ENCODE results near the gene CDR2L. TPM values are rescaled to one million over a fixed set of nuclear protein-coding genes. Genes with fewer than 3 reads are reported as not detected.
"Not testable (repeated sequence)": the region's sequence is repeated elsewhere in the genome, so short reads cannot be mapped to it uniquely, and the experiment has no call there.

Gene CDR2L
- total and polyA plus RNA-seq, 9 donors = 3.4 to 12.2 (median 8.8) TPM

DNA sequence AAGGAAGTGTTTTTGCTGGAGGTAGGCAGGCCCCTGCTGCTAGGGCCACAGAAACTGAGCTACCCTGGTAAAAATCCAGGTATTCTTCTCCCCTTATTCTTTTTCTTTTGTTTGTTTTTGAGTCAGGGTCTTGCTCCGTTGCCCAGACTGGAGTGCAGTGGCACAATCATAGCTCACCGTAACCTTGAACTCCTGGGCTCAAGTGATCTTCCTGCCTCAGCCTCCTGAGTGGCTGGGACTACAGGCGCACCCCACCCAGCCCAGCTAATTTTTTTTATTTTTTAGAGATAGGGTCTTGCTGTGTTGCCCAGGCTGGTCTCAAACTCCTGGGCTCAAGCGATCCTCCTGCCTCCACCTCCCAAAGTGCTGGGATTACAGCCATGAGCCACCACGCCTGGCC lies 17.9 kb upstream of the CDR2L start:
- DNase-seq; H3K4me3 ChIP-seq (ENCODE audit: low read length); H3K36me3 ChIP-seq (ENCODE audit: control insufficient read depth, insufficient read depth, low read length); H3K27ac ChIP-seq (ENCODE audit: low read length); H3K9me3 ChIP-seq (replicated peaks; ENCODE audit: control insufficient read depth, low read depth, low read length): not testable (repeated sequence)
- WGBS (ENCODE audit: insufficient coverage) = no CpG with 5 or more reads among the region's 5 CpGs
- peaks cover 34% of the 10 kb centered on the region for H3K27me3 ChIP-seq (ENCODE audit: control insufficient read depth, insufficient read depth, low read length)
- H3K4me1 ChIP-seq (ENCODE audit: control insufficient read depth, insufficient read depth, low read length) = peaks cover 14% of the 10 kb centered on the region

DNA sequence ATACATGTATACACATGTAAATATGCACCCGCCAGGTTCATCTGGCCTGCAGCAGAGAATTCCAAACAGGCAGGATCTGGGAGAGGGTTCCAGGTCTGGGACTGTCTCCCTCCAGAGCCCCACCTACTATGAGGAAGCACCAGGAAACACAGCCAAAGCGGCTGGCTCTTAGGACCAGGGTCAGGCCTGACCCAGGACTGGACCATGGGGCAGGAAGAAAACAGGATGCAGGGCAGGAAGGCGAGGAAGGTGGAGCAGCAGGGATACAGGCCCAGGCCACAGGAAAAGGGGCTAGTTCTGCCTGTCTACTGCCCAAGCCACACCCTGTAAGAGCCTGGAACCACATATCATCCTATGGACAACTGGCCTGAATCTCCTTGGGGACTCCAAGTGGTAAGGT lies 17.0 kb upstream of the CDR2L start:
- DNase-seq = no peak
- Histone ChIP-seq H3K4me1 (ENCODE audit: control insufficient read depth, insufficient read depth, low read length) (peaks cover 14% of the 10 kb centered on the region), H3K4me3 (ENCODE audit: low read length) (no peak overlapping the region), H3K9me3 (replicated peaks; ENCODE audit: control insufficient read depth, low read depth, low read length) (no peaks in the 10 kb centered on the region), H3K27ac (ENCODE audit: low read length) (no peak overlapping the region), H3K27me3 (ENCODE audit: control insufficient read depth, insufficient read depth, low read length) (peaks cover 42% of the 10 kb centered on the region), H3K36me3 (ENCODE audit: control insufficient read depth, insufficient read depth, low read length) (no peaks in the 10 kb centered on the region)
- WGBS (ENCODE audit: insufficient coverage) = 100% methylated on average over 2 of the region's 3 CpGs

DNA sequence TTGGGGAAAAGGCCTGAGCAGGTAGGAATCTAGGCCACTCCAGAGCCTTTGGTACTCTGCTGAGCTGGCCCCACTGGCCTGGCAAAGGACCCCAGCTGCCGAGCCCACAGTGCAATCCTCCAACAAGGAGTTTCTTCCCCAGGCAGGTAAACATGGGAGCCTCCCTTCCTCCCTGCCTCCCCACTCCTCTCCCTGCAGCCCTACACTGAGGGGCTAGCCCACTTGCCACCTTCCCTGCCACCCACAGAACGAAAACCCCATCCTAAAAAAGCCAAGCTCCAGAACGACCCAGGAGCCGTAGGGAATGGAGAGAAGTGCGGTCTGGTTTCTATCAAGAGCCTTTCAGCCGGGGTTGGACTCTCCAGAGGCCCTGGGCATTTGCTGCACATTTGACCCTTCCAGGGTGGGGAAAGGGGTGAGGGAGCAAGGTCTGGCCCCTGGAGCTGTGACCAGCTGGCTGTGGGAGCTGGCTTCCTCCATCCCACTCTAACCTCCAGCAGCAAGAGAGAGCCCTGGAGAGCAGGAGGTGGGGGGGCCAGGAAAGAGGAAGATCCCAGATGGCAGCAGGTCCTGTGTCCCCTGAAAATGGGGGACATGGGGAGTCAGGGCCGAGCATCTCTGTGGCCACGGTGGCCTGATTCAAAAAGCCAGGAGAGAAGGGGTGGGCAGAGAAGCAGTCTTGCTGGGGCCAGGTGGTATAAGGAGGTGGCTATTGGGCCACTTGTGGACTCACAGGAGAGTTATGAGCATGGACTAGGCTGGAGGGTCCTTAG lies 16.2 kb upstream of the CDR2L start:
- H3K27me3 ChIP-seq (ENCODE audit: control insufficient read depth, insufficient read depth, low read length) = peaks cover 45% of the 10 kb centered on the region
- no peaks in the 10 kb centered on the region for H3K9me3 ChIP-seq (replicated peaks; ENCODE audit: control insufficient read depth, low read depth, low read length)
- no peaks in the 10 kb centered on the region for H3K36me3 ChIP-seq (ENCODE audit: control insufficient read depth, insufficient read depth, low read length)
- WGBS (ENCODE audit: insufficient coverage) = 71% methylated on average over 3 of the region's 8 CpGs
- peaks cover 14% of the 10 kb centered on the region for H3K4me1 ChIP-seq (ENCODE audit: control insufficient read depth, insufficient read depth, low read length)
- peak overlapping the region; percentile 45 for H3K4me3 ChIP-seq (ENCODE audit: low read length)
- H3K27ac ChIP-seq (ENCODE audit: low read length) = no peak overlapping the region
- no peak for DNase-seq

DNA sequence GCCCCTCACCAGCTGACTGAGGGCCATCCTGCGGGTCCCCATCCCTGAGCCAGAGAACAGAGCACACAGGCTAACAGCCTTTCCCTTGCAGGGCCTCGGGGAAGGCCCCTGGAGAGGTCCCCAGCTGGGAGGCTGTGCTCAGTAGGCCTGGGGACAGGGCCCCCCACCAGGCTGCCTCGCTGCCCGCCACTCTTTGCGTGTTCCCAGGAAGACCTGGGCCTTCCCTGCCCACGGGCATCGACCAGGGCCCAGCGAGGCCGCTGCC lies 15.7 kb upstream of the CDR2L start:
- peak overlapping the region; percentile 1 for H3K27ac ChIP-seq (ENCODE audit: low read length)
- H3K4me3 ChIP-seq (ENCODE audit: low read length) = peak overlapping the region; percentile 45
- WGBS (ENCODE audit: insufficient coverage) = 12% methylated on average over 9 of the region's 9 CpGs
- no peak for DNase-seq
- no peaks in the 10 kb centered on the region for H3K36me3 ChIP-seq (ENCODE audit: control insufficient read depth, insufficient read depth, low read length)
- no peaks in the 10 kb centered on the region for H3K9me3 ChIP-seq (replicated peaks; ENCODE audit: control insufficient read depth, low read depth, low read length)
- H3K4me1 ChIP-seq (ENCODE audit: control insufficient read depth, insufficient read depth, low read length) = peaks cover 14% of the 10 kb centered on the region
- H3K27me3 ChIP-seq (ENCODE audit: control insufficient read depth, insufficient read depth, low read length) = peaks cover 45% of the 10 kb centered on the region

DNA sequence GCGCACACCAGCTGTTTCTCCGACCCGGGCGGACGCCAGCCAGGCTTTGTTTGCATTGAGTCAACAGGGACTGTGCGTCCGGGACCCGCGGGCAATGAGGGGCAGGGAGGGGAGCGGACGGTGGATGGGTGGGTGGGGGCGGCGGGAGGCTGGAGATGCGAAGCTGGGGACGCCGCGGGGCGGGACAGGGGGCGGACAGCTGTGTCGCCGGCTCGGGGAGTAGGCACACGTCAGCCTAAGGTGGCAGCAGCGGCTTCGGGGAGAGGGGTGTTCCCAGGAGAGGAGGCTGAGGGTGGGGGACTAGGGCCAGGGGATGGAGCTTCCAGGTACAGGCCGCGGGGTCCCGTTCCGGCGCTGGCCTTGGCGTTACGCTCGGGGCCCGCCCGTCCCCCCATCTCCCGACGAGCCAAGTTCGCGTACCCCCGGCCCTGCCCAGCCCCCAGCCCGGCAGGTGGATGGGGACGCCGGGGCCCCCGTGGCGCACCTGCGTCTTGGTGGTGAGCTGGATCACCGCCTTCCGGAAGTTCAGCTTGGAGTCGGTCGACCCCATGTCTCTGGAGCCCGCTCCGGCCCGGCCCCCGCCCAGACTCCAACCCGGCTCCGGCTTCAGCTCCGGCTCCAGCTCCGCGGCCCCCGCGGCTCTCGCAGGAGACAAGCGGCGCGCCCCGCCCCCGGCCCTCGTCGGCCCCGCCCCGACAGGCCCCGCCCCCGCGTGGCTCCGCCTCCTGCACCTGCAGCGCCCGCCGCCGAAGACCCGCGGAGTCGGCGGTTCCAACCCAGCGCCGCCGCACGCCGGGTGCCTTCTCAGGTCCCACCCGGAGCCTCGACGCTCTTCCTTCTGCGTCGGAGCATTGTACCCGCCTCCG lies 15.1 kb upstream of the CDR2L start, which contains the start of gene HID1:
Gene HID1, minus strand, starts transcription at position 653 of the 866 bp plus-strand sequence. Its CDS starts 103 bp downstream, at position 550.
- Histone ChIP-seq H3K36me3 (ENCODE audit: control insufficient read depth, insufficient read depth, low read length) (no peaks in the 10 kb centered on the region), H3K9me3 (replicated peaks; ENCODE audit: control insufficient read depth, low read depth, low read length) (no peaks in the 10 kb centered on the region), H3K4me3 (ENCODE audit: low read length) (peak within 1 kb of the TSS; percentile 45), H3K27me3 (ENCODE audit: control insufficient read depth, insufficient read depth, low read length) (peaks cover 47% of the 10 kb centered on the region), H3K4me1 (ENCODE audit: control insufficient read depth, insufficient read depth, low read length) (peaks cover 14% of the 10 kb centered on the region), H3K27ac (ENCODE audit: low read length) (peak within 1 kb of the TSS; percentile 1)
- peak; percentile 43 for DNase-seq
- WGBS (ENCODE audit: insufficient coverage) = under 1% methylated on average over 93 of the region's 95 CpGs

DNA sequence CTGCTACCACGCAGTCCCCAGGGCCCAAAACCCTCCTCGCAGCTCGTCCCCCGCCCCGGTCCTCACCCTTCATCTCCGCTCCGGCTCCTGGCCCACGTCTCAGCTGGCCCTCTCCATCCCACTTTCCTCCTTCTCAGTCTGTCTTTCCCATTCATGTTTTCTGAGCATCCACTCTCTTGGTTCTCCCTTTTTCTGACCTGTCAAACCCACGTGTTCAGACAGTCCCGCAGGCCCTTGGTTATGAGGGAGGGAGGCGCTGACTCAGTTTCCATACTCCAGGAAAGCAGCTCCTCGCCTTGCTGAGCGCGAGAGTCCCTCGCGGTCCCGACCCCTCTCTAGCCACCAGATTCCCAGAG lies 14.5 kb upstream of the CDR2L start:
- no peak overlapping the region for H3K4me3 ChIP-seq (ENCODE audit: low read length)
- no peaks in the 10 kb centered on the region for H3K9me3 ChIP-seq (replicated peaks; ENCODE audit: control insufficient read depth, low read depth, low read length)
- peaks cover 14% of the 10 kb centered on the region for H3K4me1 ChIP-seq (ENCODE audit: control insufficient read depth, insufficient read depth, low read length)
- H3K36me3 ChIP-seq (ENCODE audit: control insufficient read depth, insufficient read depth, low read length) = no peaks in the 10 kb centered on the region
- no peak overlapping the region for H3K27ac ChIP-seq (ENCODE audit: low read length)
- no peak for DNase-seq
- WGBS (ENCODE audit: insufficient coverage) = 2% methylated on average over 8 of the region's 17 CpGs
- peaks cover 47% of the 10 kb centered on the region for H3K27me3 ChIP-seq (ENCODE audit: control insufficient read depth, insufficient read depth, low read length)

DNA sequence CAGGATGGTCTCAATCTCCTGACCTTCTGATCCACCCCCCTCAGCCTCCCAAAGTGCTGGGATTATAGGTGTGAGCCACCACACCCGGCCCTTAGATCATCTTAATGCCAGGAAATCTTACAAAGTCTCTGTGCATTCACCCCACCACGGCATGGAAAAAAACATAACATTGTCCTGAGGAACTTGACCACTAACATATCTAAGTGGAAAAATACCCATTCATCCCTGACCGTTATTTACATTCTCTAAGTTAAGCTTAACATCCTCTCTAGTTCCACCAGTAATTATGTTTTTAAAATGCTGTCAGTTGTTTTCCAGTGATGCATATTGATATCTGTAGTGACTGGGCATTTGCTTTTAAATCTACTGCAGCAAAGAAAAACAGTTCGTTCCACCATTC lies 11.5 kb upstream of the CDR2L start:
- H3K36me3 ChIP-seq (ENCODE audit: control insufficient read depth, insufficient read depth, low read length) = no peaks in the 10 kb centered on the region
- WGBS (ENCODE audit: insufficient coverage) = 80% methylated on average over 1 of the region's 4 CpGs
- H3K27ac ChIP-seq (ENCODE audit: low read length) = no peak overlapping the region
- peaks cover 14% of the 10 kb centered on the region for H3K4me1 ChIP-seq (ENCODE audit: control insufficient read depth, insufficient read depth, low read length)
- DNase-seq = no peak
- peaks cover 51% of the 10 kb centered on the region for H3K27me3 ChIP-seq (ENCODE audit: control insufficient read depth, insufficient read depth, low read length)
- no peaks in the 10 kb centered on the region for H3K9me3 ChIP-seq (replicated peaks; ENCODE audit: control insufficient read depth, low read depth, low read length)
- no peak overlapping the region for H3K4me3 ChIP-seq (ENCODE audit: low read length)

DNA sequence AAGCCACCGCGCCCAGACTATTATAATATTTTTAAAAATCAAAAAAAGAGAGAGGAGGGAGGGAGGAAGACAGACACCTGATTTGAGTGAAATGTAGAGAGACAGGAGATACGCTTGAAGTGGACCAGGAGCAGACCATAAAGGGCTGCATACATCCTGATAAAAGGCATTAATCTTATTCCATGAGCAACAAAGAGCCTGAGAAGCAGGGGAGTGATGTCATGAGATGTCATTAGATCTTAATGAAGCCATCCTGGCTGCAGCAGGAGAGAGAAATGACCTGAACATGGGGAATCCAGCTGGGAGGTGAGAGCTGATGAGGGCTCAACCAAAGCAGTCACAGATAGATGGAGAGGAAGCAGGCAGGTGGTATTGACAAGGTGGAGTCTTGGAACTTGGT lies 9.6 kb upstream of the CDR2L start:
- no CpG with 5 or more reads among the region's 3 CpGs for WGBS (ENCODE audit: insufficient coverage)

DNA sequence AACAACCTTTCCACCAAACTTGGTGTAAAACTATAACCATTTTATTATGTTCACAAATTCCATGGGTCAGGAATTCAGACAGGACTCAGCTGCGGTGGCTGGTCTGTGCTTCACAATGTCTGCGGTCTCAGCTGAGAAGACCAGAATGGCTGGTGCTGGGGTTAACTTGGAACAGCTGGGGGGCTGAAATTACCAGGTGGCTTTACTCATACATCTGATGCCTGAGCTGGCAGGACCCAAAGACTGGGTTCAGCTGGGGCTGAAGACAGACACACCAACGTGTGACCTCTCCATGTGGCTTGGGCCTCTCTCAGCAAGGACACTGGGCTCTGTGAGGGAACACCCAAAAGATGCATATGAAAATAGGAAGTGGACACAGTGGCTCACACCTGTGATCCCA lies 9.2 kb upstream of the CDR2L start:
- H3K27ac ChIP-seq (ENCODE audit: low read length) = no peak overlapping the region
- H3K9me3 ChIP-seq (replicated peaks; ENCODE audit: control insufficient read depth, low read depth, low read length) = no peaks in the 10 kb centered on the region
- no peak overlapping the region for H3K4me3 ChIP-seq (ENCODE audit: low read length)
- peaks cover 15% of the 10 kb centered on the region for H3K4me1 ChIP-seq (ENCODE audit: control insufficient read depth, insufficient read depth, low read length)
- DNase-seq = no peak
- H3K27me3 ChIP-seq (ENCODE audit: control insufficient read depth, insufficient read depth, low read length) = peaks cover 30% of the 10 kb centered on the region
- H3K36me3 ChIP-seq (ENCODE audit: control insufficient read depth, insufficient read depth, low read length) = no peaks in the 10 kb centered on the region
- WGBS (ENCODE audit: insufficient coverage) = 60% methylated on average over 3 of the region's 3 CpGs

More for the DNA sequence above, 9.6 kb upstream of the CDR2L start:
- Histone ChIP-seq H3K9me3 (replicated peaks; ENCODE audit: control insufficient read depth, low read depth, low read length) (no peaks in the 10 kb centered on the region), H3K36me3 (ENCODE audit: control insufficient read depth, insufficient read depth, low read length) (no peaks in the 10 kb centered on the region), H3K27me3 (ENCODE audit: control insufficient read depth, insufficient read depth, low read length) (peaks cover 34% of the 10 kb centered on the region), H3K4me3 (ENCODE audit: low read length) (no peak overlapping the region), H3K4me1 (ENCODE audit: control insufficient read depth, insufficient read depth, low read length) (peaks cover 18% of the 10 kb centered on the region), H3K27ac (ENCODE audit: low read length) (no peak overlapping the region)
- no peak for DNase-seq

DNA sequence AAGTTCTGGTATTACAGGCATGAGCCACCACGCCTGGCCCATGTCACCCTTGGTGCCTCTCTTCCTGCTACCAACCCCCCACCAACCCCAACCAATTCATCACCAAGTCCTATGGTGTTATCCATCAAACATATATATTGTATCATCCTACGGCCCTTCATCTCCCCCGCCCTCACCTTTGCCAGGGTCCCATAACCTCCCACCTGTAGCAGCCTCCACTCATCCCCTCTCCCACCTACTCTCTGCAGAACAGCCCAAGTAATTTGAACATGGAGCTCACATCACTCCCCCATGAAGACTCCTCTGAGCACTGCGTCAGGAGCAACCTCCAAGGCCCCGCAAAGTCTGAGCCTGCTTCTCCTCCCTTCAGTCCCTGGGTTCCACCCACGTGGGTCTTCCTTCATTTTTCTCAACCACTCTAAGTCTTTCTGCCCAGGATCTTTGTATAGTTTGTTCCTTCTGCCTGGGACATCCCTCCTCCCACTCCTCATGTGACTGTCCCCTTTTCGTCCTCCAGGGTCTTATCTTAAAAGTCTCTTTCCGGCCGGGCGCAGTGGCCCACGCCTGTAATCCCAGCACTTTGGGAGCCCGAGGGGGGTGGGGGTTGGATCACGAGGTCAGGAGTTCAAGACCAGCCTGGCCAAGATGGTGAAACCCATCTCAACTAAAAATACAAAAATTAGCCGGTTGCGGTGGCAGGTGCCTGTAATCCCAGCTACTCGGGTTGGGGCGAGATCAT lies 7.9 kb upstream of the CDR2L start:
- DNase-seq = no peak
- 74% methylated on average over 9 of the region's 17 CpGs for WGBS (ENCODE audit: insufficient coverage)

More for the DNA sequence above, 7.9 kb upstream of the CDR2L start:
- Histone ChIP-seq H3K9me3 (replicated peaks; ENCODE audit: control insufficient read depth, low read depth, low read length) (no peaks in the 10 kb centered on the region), H3K4me1 (ENCODE audit: control insufficient read depth, insufficient read depth, low read length) (peaks cover 15% of the 10 kb centered on the region), H3K36me3 (ENCODE audit: control insufficient read depth, insufficient read depth, low read length) (no peaks in the 10 kb centered on the region), H3K27ac (ENCODE audit: low read length) (no peak overlapping the region), H3K27me3 (ENCODE audit: control insufficient read depth, insufficient read depth, low read length) (peaks cover 16% of the 10 kb centered on the region), H3K4me3 (ENCODE audit: low read length) (no peak overlapping the region)
